AG04449 (cell line): ENCODE measurements around the gene OR2T2.
"Not testable (repeated sequence)": the region's sequence is repeated elsewhere in the genome, so short reads cannot be mapped to it uniquely, and the experiment has no call there.

Experiments used
- CTCF ChIA-PET: fragments of 350-600 bp; formaldehyde crosslinking; extraction: SDS; loops from one replicate; lab custom pipeline; 2021; ENCODE audit warnings: antibody characterized with exemption; lab: Yijun Ruan, JAX
- POLR2A ChIA-PET: fragments of 400-600, 350-600 bp; formaldehyde crosslinking; extraction: SDS; loops from one replicate; lab custom pipeline; 2020; ENCODE audit warnings: antibody characterized with exemption, inconsistent platforms; lab: Yijun Ruan, JAX
- DNase-seq: peaks from one replicate; pipeline ENCODE4 v3.0.0-alpha.2; 2010; ENCODE audit warnings: low read depth, low spot score
- H3K4me3 ChIP-seq: 2 replicates; pipeline ENCODE4 v1.5.1; 2011; ENCODE audit warnings: low read depth, mild to moderate bottlenecking, control low read depth, low read length
- CTCF ChIP-seq: IDR thresholded peaks from one replicate; pipeline ENCODE4 v1.5.1; 2011; ENCODE audit warnings: mild to moderate bottlenecking, moderate library complexity, low read length, control low read depth, inconsistent platforms; ENCODE audit not compliant: insufficient read depth; ENCODE audit errors: missing control alignments

Gene OR2T2

GRCh38 chr1:248445399-248445798, at the start of gene OR2T2:
Gene OR2T2, plus strand, starts transcription at chr1:248445637. Its CDS starts 7,161 bp downstream, at chr1:248452798.
- H3K4me3 ChIP-seq, CTCF ChIA-PET, DNase-seq, POLR2A ChIA-PET: not testable (repeated sequence)

- ChIA-PET POLR2A (no interaction called here), CTCF (no interaction called here)
- no peak for DNase-seq
- H3K4me3 ChIP-seq = no peak within 1 kb of the TSS
- no peak for TF ChIP-seq CTCF
Observed at GRCh38 chr1:248402748-248403147, 42.7 kb upstream of the OR2T2 start, which contains the start of gene OR2T1. Gene OR2T1, plus strand, starts transcription at chr1:248403048. Its CDS starts 3,100 bp downstream, at chr1:248406148.

GRCh38 chr1:248404024-248404423, 41.4 kb upstream of the OR2T2 start:
- ChIA-PET POLR2A (no interaction called here), CTCF (no interaction called here)
- H3K4me3 ChIP-seq = no peak overlapping the region
- DNase-seq = no peak
- no peak for TF ChIP-seq CTCF

- TF ChIP-seq CTCF = no peak
- CTCF ChIA-PET = no interaction called here
- no peak overlapping the region for H3K4me3 ChIP-seq
- no peak for DNase-seq
- POLR2A ChIA-PET = no interaction called here
Observed at GRCh38 chr1:248406721-248407692, 38.4 kb upstream of the OR2T2 start.

GRCh38 chr1:248416226-248416625, 29.2 kb upstream of the OR2T2 start:
- TF ChIP-seq CTCF = no peak
- DNase-seq = no peak
- ChIA-PET POLR2A (no interaction called here), CTCF (no interaction called here)
- H3K4me3 ChIP-seq = no peak overlapping the region

GRCh38 chr1:248417854-248418253, 27.6 kb upstream of the OR2T2 start:
- no peak overlapping the region for H3K4me3 ChIP-seq
- ChIA-PET POLR2A (no interaction called here), CTCF (no interaction called here)
- TF ChIP-seq CTCF = no peak
- DNase-seq = no peak
